Epithelial cell of prostate (primary cell): ENCODE data around the gene CHN1.

Experiments
- DNase-seq: peaks from one replicate; pipeline ENCODE4 v3.0.0-alpha.2; 2011; ENCODE audit warnings: low read depth, low spot score
- H3K27ac ChIP-seq: fragments of 450-650 bp; 2 replicates; pipeline ENCODE4 v1.5.1; 2017; ENCODE audit warnings: mild to moderate bottlenecking

Gene CHN1

GRCh38 chr2:175004980-175005732 is at the start of gene CHN1:
TSS of gene CHN1 (minus strand) at chr2:175005381. CDS start at chr2:175004912, 469 bp downstream.
- DNase-seq: no peak
- no peak within 1 kb of the TSS for H3K27ac ChIP-seq

DNA sequence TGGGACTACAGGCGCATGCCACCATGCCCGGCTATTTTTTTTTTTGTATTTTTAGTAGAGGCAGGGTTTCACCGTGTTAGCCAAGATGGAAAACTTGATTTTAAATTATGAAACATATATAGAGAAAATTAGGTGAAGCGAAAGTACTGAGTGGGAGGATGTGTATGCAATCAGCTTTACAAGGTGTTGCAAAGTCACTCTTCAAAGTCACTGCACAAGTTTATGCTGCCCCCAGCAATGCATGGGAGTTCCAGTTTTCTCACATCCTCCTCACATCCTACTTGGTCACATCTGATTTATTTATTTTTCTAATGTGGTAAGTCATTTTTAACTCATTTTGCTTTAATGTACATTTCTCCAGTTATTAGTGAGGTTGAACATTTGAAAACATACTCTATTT is 49.2 kb upstream of the CHN1 start:
- no peak for DNase-seq

DNA sequence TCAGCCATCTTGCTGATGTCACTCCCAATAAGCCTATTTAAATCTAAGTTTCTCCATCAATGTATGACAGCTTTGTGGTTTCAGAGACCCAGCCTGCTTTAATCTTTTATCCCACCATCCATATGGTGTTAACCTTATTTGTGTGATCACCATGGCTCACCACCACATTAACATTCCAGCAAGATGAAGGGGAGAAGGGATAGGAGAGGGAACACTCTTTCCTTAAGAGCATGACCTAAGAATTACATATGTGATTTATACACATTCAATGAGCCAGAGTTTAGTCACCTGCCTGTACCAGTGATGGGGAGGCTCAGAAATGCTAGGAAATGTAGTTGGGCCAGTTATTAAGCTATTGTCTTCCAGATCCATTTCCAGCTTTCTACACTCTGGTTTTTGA is 44.5 kb upstream of the CHN1 start:
- H3K27ac ChIP-seq: no peak overlapping the region
- no peak for DNase-seq

More for the DNA sequence above, 49.2 kb upstream of the CHN1 start:
- H3K27ac ChIP-seq: no peak overlapping the region

- H3K27ac ChIP-seq: no peak overlapping the region
- DNase-seq: no peak
Observed at GRCh38 chr2:175048275-175048674, 43.1 kb upstream of the CHN1 start.

- H3K27ac ChIP-seq: no peak overlapping the region
Observed at GRCh38 chr2:175039490-175039889, 34.3 kb upstream of the CHN1 start.

DNA sequence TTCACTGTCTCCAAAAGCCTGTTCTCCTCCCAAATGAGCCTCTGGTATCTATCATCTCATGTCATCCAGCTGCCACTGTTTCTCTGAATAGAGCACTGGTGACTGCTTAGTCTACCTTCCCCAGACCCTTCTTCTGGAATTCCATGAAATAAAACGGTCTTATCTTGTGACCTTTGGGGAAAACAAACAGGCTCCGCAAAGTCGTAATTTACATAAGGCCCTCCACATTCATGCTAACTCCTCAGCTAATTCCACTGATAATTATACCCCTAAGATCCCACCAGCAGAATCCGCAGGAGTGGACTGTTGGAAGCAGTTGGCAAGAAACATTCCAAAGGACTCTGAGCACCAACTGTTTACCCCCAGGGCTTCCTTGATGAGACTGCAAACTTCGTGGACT is 33.9 kb upstream of the CHN1 start:
- no peak overlapping the region for H3K27ac ChIP-seq
- DNase-seq: no peak

More at GRCh38 chr2:175039490-175039889, 34.3 kb upstream of the CHN1 start:
- no peak for DNase-seq

- H3K27ac ChIP-seq: no peak overlapping the region
- no peak for DNase-seq
Observed at GRCh38 chr2:175037941-175038340, 32.8 kb upstream of the CHN1 start.

DNA sequence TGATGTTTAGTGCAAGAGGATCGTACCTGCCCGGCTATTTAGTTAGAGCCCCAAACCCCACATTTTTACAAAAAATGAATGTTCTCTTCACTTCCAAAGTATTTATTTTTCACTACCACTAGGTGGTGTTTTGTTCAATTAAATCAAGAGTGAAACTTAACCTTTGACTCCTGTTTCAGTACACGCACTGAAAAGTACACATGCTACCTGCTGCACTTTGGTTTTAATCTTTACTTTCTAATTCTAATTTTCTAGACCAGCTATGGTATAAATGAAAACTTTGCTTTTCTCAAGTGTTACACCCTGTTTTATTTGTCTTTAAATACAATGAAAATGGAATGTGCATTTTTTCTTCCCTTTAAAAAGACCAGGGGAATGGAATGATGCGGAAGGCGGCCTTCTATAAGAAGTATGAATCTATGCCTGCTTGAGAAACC is 31.4 kb upstream of the CHN1 start:
- H3K27ac ChIP-seq: no peak overlapping the region
- DNase-seq: no peak

- no peak overlapping the region for H3K27ac ChIP-seq
Observed at GRCh38 chr2:175035806-175036205, 30.6 kb upstream of the CHN1 start.

DNA sequence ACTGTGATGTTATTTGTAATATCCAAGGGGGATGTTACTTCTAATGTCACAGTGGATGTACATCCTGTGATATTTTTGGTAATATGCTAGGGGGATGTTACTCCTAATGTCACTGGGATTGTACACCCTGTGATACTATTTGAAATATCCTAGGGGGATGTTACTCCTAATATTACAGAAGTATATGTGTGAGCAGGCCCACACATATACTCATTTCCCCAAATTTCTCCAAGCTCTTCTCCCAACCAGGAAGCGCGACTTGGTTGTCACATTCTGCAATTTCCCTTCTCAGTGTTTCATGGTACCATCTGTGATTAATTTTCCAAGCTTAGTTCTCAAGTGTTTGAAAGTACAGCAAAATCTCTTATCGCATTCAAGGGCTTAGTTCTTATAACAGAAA is 29.5 kb upstream of the CHN1 start:
- DNase-seq: no peak
- H3K27ac ChIP-seq: no peak overlapping the region

More at GRCh38 chr2:175035806-175036205, 30.6 kb upstream of the CHN1 start:
- no peak for DNase-seq

GRCh38 chr2:175030380-175031271 is 25.4 kb upstream of the CHN1 start:
- no peak for DNase-seq
- no peak overlapping the region for H3K27ac ChIP-seq

- DNase-seq: no peak
- no peak overlapping the region for H3K27ac ChIP-seq
Observed at GRCh38 chr2:175027755-175028154, 22.6 kb upstream of the CHN1 start.

- H3K27ac ChIP-seq: no peak overlapping the region
- DNase-seq: no peak
Observed at GRCh38 chr2:175026385-175026784, 21.2 kb upstream of the CHN1 start.

- no peak for DNase-seq
- H3K27ac ChIP-seq: no peak overlapping the region
Observed at GRCh38 chr2:175025946-175026345, 20.8 kb upstream of the CHN1 start.

GRCh38 chr2:175025233-175025632 is 20.1 kb upstream of the CHN1 start:
- no peak overlapping the region for H3K27ac ChIP-seq
- DNase-seq: no peak

GRCh38 chr2:175022923-175023322 is 17.7 kb upstream of the CHN1 start:
- H3K27ac ChIP-seq: no peak overlapping the region
- no peak for DNase-seq

DNA sequence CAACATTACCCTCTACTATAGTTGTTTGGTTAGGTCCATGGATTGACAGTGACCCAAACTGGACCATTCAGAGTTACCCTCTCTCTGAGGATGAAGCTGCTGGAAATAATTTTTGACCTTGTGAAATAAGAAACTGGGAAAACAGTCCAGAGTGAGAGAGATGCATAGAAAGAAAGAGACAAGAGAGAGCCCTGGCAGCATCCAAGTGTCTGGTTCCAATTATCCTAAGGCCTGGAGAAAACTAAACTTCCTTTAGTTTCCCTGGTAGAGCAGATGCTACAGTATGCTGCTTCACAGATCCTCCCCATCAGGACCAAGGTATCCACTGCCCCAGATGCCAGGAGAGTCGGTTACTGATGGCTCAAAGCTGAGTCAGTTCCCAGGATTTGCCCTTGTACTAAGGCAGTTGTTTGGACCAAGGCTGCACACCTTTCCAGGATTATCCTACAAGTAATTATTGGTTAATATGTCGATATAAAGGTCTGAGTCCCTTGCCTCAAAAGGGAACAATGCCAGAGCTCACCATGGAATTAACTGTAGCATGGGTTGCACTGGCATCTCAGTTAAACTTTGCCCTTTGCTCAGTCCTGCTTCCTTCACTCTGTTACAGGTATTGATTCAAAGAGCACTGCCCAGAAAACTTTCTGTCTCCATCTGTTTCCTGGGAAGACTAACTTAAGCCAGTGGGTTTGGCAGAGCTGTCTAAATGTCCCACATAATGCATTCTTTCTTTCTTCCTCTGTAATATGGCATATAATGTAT is 14.6 kb upstream of the CHN1 start:
- no peak overlapping the region for H3K27ac ChIP-seq
- DNase-seq: no peak

- no peak for DNase-seq
- no peak overlapping the region for H3K27ac ChIP-seq
Observed at GRCh38 chr2:175017618-175018414, 12.6 kb upstream of the CHN1 start.

GRCh38 chr2:175015340-175015739 is 10.2 kb upstream of the CHN1 start:
- no peak overlapping the region for H3K27ac ChIP-seq
- DNase-seq: no peak

DNA sequence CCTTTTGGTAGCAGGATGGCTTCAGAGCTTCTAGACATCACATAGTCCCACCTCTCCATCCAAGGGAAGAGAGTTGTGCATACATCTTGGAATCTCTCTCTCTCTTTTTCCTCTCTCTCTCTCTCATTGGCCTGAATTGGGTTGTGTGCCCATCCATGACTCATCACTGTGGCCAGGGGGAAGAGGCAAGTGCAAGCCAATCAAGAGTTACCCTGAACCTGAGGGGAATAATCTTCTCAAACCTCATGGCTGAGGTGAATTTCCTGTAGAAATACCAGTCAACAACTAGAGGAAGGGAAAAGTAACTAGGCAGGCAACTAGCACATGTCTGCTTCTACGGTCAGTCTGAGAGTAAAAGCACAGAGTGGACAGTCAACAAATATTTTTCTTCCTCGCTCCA is 7.3 kb upstream of the CHN1 start:
- no peak for DNase-seq
- no peak overlapping the region for H3K27ac ChIP-seq
